GM12878 (cell line): ENCODE data around the gene FGFR1OP2. TPM values are rescaled to one million over a fixed set of nuclear protein-coding genes. Genes with fewer than 3 reads are reported as not detected.

Source experiments
- ATAC-seq: fragments of 200-7000 bp; cut with Tn5 transposase; 3 replicates; pipeline ENCODE4 v1.9.1; 2020; ENCODE audit warnings: mild to moderate bottlenecking, moderate library complexity
- BruUV-seq: library from RNA; stranded (reverse); fragments of 400-500 nt; replicated peaks from 2 replicates; lab custom pipeline; 2021; lab: Mats Ljungman, UMichigan
- CTCF ChIA-PET: fragments of 300-600 bp; sonication (Branson Sonifier 250); formaldehyde crosslinking; extraction: SDS; loops from one replicate; lab custom pipeline; 2021; ENCODE audit warnings: inconsistent platforms; lab: Yijun Ruan, JAX
- POLR2A ChIA-PET: fragments of 350-600 bp; formaldehyde crosslinking; extraction: SDS; loops from one replicate; lab custom pipeline; 2021; ENCODE audit warnings: inconsistent platforms; lab: Charles Lee
- RAD21 ChIA-PET: fragments of 300-600 bp; sonication (Branson Sonifier 250); formaldehyde crosslinking; loops from one replicate; lab custom pipeline; 2023; ENCODE audit warnings: antibody characterized with exemption; ENCODE audit not compliant: unreplicated experiment; lab: Charles Lee
- SMC1A ChIA-PET: fragments of 300-600 bp; sonication (Branson Sonifier 250); formaldehyde crosslinking; loops from one replicate; lab custom pipeline; 2023; ENCODE audit not compliant: unreplicated experiment, uncharacterized antibody; lab: Charles Lee
- DNase-seq: peaks from one replicate; pipeline ENCODE4 v3.0.0-alpha.2; 2011; ENCODE audit warnings: low read depth, low spot score
- FAIRE-seq: peaks from 3 replicates; lab custom pipeline; 2011; peaks lifted over from hg19 to GRCh38; lab: Jason Lieb, UNC
- H2AFZ ChIP-seq: 2 replicates; pipeline ENCODE4 v1.6.0; 2011; ENCODE audit warnings: low read depth, low read length, control low read depth; ENCODE audit not compliant: control insufficient read depth
- H3K27ac ChIP-seq: 2 replicates; pipeline ENCODE4 v1.5.1; 2011; ENCODE audit warnings: control low read depth; ENCODE audit not compliant: control insufficient read depth, insufficient read depth
- H3K27me3 ChIP-seq, 2 experiments: replicated peaks in 1 of 2; 2 replicates each; pipeline versions ENCODE4 v1.6.0 to v1.6.1; 2011; ENCODE audit warnings: low read length in 1 of 2; ENCODE audit not compliant: control insufficient read depth in 2 of 2, insufficient read depth in 2 of 2
- H3K36me3 ChIP-seq, 2 experiments: 2 replicates each; pipeline ENCODE4 v1.5.1; 2011; ENCODE audit warnings: low read length in 1 of 2; ENCODE audit not compliant: control insufficient read depth in 2 of 2, insufficient read depth in 2 of 2
- H3K4me1 ChIP-seq: 2 replicates; pipeline ENCODE4 v1.6.1; 2011; ENCODE audit warnings: mild to moderate bottlenecking, low read length, moderate library complexity, mixed read lengths; ENCODE audit not compliant: control insufficient read depth, insufficient read depth
- H3K4me2 ChIP-seq: 2 replicates; pipeline ENCODE4 v1.6.0; 2011; ENCODE audit warnings: control low read depth; ENCODE audit not compliant: control insufficient read depth, insufficient read depth
- H3K4me3 ChIP-seq: fragments of 200-600 bp; sonication (generic); 2 replicates; pipeline ENCODE4 v1.5.1; 2016
- H3K79me2 ChIP-seq: 2 replicates; pipeline ENCODE4 v1.6.0; 2011; ENCODE audit warnings: low read length; ENCODE audit not compliant: control insufficient read depth, insufficient read depth
- H3K9ac ChIP-seq: 2 replicates; pipeline ENCODE4 v1.8.0; 2011; ENCODE audit warnings: low read length, control low read depth, mixed read lengths; ENCODE audit not compliant: control insufficient read depth, insufficient read depth
- H3K9me3 ChIP-seq: replicated peaks from 3 replicates; pipeline ENCODE4 v1.5.1; 2011; ENCODE audit warnings: mild to moderate bottlenecking, low read length; ENCODE audit not compliant: control insufficient read depth, insufficient read depth
- H4K20me1 ChIP-seq: 2 replicates; pipeline ENCODE4 v1.6.0; 2011; ENCODE audit not compliant: control insufficient read depth, insufficient read depth
- BCL11A ChIP-seq: IDR thresholded peaks from 2 replicates; pipeline ENCODE4 v1.6.1; 2011; ENCODE audit warnings: low read depth, low read length
- EZH2 ChIP-seq: IDR thresholded peaks from 2 replicates; pipeline ENCODE4 v1.6.1; 2012; ENCODE audit warnings: low read depth, mild to moderate bottlenecking, control low read depth, inconsistent platforms, low read length, borderline replicate concordance; ENCODE audit not compliant: control insufficient read depth
- GATAD2B ChIP-seq: fragments of 450-650 bp; conservative IDR thresholded peaks from 2 replicates; pipeline ENCODE4 v1.6.1; 2017; ENCODE audit warnings: low read depth, mild to moderate bottlenecking, moderate library complexity
- IRF4 ChIP-seq: IDR thresholded peaks from 2 replicates; pipeline ENCODE4 v1.6.1; 2011; ENCODE audit warnings: low read depth, low read length
- KAT2A ChIP-seq: conservative IDR thresholded peaks from 2 replicates; pipeline ENCODE4 v1.6.1; 2011; ENCODE audit warnings: low read depth, low read length; ENCODE audit not compliant: control insufficient read depth
- NR2C2 ChIP-seq: IDR thresholded peaks from 2 replicates; pipeline ENCODE4 v1.6.1; 2011; ENCODE audit warnings: borderline replicate concordance, low read depth; ENCODE audit not compliant: control insufficient read depth, insufficient read length
- RAD21 ChIP-seq: IDR thresholded peaks from 2 replicates; pipeline ENCODE4 v1.6.1; 2011; ENCODE audit warnings: mild to moderate bottlenecking, low read depth, low read length, moderate library complexity; ENCODE audit not compliant: insufficient read depth
- WGBS: methylation state at CpG from one replicate; pipeline ENCODE4 v1.1.6; 2016; ENCODE audit warnings: low lambda C conversion rate; ENCODE audit not compliant: insufficient replicate concordance, insufficient coverage; ENCODE audit errors: missing lambda C conversion rate; 5-methylcytosine and 5-hydroxymethylcytosine counted together
- in situ Hi-C: fragments of 300-500 bp; cut with MboI; formaldehyde crosslinking; loops from 9 replicates; pipeline ENCODE4 v1.14.3; 2018; ENCODE audit warnings: mixed read lengths
- intact Hi-C: fragments of 100-400 bp; cut with micrococcal nuclease; formaldehyde crosslinking; loops from one replicate; pipeline ENCODE4 v1.14.2; 2022; ENCODE audit not compliant: unreplicated experiment
- polyA plus RNA-seq, 11 experiments: library from polyadenylated mRNA; depleted of rRNA in 4 of 11; unstranded in 6 of 11; stranded (reverse) in 5 of 11; fragments of >200 nt; fragmentation: Nextera tagmentation in 4 of 11; fragmentation: Illumina TruSeq in 1 of 11; extraction: Ambion mirVana in 4 of 11; extraction: Trizol in 1 of 11; gene quantifications; 1 replicate in 1 of 11; 2 replicates in 10 of 11; pipeline versions ENCODE4 v1.2.1 to v1.2.3, GENCODE V29; 2011 to 2016; ENCODE audit warnings: inconsistent platforms in 2 of 11, missing spikeins in 2 of 11, low read depth in 1 of 11
- total RNA-seq, 4 experiments: library from RNA; depleted of rRNA in 3 of 4; stranded (reverse); fragments of >200 nt in 3 of 4; fragmentation: Illumina TruSeq in 1 of 4; extraction: Trizol in 1 of 4; gene quantifications; 2 replicates each; pipeline versions ENCODE4 v1.2.1 to v1.2.3, GENCODE V29; 2013 to 2021
- TF ChIP-seq, protein P1 (sequence below): fragments of 450-650 bp; IDR thresholded peaks from 2 replicates; pipeline ENCODE4 v1.6.1; 2016; ENCODE audit warnings: mild to moderate bottlenecking
- TF ChIP-seq, protein P2 (sequence below): fragments of 450-650 bp; IDR thresholded peaks from 2 replicates; pipeline ENCODE4 v1.6.1; 2016; ENCODE audit warnings: mild to moderate bottlenecking
- TF ChIP-seq, protein P3 (sequence below): fragments of 150-350 bp; IDR thresholded peaks from 2 replicates; pipeline ENCODE4 v1.6.1; 2016; ENCODE audit warnings: low read depth, low read length
- TF ChIP-seq, protein P4 (sequence below): fragments of 450-650 bp; formaldehyde crosslinking; IDR thresholded peaks from 2 replicates; pipeline ENCODE4 v1.5.0; 2022; ENCODE audit warnings: mild to moderate bottlenecking, missing genetic modification characterization

The FGFR1OP2 gene
- total and polyA plus RNA-seq, 10 of the 15 experiments (the other 5 are each of a cell fraction or from before 2014, with no cell fraction given): 28.5 to 59.1 (median 38.3) TPM

DNA sequence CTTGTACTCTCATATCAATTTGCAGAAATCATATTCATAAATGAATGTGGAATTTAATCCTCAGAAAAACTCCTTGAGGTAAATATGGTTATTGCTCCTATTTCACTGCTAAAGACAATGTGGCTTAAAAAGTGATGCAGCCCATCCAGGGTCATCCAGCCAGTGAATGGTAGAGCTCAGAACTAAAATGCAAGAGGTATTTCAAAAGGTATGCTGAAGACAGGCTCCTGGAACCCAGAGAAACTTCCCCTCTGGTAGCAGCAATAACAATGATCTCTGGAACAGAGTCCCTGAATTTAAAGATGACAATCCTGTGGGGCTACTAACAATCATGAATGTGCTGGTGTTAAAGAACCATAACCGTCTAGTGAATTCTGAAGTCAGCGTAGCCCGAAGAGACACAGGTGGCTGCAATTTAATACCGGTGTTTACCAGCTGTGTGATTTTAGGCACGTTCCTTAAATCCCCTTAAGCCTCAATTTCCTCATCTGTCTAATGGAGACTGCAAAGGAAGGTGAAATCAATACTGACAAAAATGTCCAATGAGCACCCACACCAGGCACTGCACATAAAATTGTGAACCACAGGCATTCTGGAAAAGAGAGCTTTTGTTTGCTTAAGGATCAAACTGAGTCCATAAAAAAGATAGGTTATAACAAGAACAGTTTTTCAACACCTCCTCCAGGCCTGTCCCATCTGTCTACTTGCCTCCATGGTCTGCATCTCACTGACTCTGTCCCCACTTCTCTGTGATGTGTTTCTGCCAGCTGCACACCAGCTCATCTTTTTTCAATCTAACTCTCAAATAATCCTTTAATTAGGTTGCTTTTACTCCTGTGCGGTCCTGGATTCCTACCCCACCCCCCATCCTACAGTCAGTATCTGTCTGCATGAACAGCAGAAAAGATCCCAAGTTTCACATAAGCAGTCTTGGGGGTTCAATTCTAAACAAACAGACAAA is 65.4 kb downstream of the FGFR1OP2 start:
- Histone ChIP-seq H3K4me1 (no peaks in the 10 kb centered on the region), H3K4me2 (0 out of 2 replicates have a peak overlapping the region, but pooled peaks have one; percentile 1), H3K9me3 (no peaks in the 10 kb centered on the region; the same call in 2 of the 3 replicates), H3K4me3 (0 out of 2 replicates have a peak overlapping the region, but pooled peaks have one; percentile 17), H3K79me2 (peaks cover 52% of the 10 kb centered on the region), H3K27me3 (no peaks in the 10 kb centered on the region), H3K27ac (no peak overlapping the region), H3K36me3 (peaks cover 2 to 11% of the 10 kb centered on the region in 2 experiments; a peak in 2 of 4 replicates), H2AFZ (no peak overlapping the region), H4K20me1 (no peaks in the 10 kb centered on the region), H3K9ac (no peak overlapping the region)
- ATAC-seq (peak; percentile 27), DNase-seq (no peak), FAIRE-seq (peak; percentile 13)
- RAD21 ChIA-PET: interaction anchor here (0.7 to 3.6 kb wide), 5 partner anchors 7 to 303 kb away, joined by 3 to 27 read pairs (median 3); partner anchors contain the start of gene TM7SF3
- SMC1A ChIA-PET: interaction anchor here (0.9 to 4.6 kb wide), 19 partner anchors 8 to 375 kb away, joined by 3 to 26 read pairs (median 5); partner anchors contain the start of genes INTS13 and TM7SF3
- POLR2A ChIA-PET: interaction anchor here (0.5 to 2.1 kb wide), 6 partner anchors 9 to 155 kb away, joined by 3 to 5 read pairs (median 3); partner anchors contain the start of gene MED21
- no TSS peak for BruUV-seq
- in situ Hi-C loops: no loop called here
- CTCF ChIA-PET: interaction anchor here (0.7 to 3.5 kb wide), 16 partner anchors 7 to 303 kb away, joined by 3 to 14 read pairs (median 4); partner anchors contain the start of gene TM7SF3
- intact Hi-C loops: no loop called here
- 90% methylated on average over 6 of the region's 6 CpGs for WGBS
- TF ChIP-seq EZH2: no peak
- TF ChIP-seq, protein P1, sequence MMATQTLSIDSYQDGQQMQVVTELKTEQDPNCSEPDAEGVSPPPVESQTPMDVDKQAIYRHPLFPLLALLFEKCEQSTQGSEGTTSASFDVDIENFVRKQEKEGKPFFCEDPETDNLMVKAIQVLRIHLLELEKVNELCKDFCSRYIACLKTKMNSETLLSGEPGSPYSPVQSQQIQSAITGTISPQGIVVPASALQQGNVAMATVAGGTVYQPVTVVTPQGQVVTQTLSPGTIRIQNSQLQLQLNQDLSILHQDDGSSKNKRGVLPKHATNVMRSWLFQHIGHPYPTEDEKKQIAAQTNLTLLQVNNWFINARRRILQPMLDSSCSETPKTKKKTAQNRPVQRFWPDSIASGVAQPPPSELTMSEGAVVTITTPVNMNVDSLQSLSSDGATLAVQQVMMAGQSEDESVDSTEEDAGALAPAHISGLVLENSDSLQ: no peak
- no peak for TF ChIP-seq BCL11A
- TF ChIP-seq, protein P2, sequence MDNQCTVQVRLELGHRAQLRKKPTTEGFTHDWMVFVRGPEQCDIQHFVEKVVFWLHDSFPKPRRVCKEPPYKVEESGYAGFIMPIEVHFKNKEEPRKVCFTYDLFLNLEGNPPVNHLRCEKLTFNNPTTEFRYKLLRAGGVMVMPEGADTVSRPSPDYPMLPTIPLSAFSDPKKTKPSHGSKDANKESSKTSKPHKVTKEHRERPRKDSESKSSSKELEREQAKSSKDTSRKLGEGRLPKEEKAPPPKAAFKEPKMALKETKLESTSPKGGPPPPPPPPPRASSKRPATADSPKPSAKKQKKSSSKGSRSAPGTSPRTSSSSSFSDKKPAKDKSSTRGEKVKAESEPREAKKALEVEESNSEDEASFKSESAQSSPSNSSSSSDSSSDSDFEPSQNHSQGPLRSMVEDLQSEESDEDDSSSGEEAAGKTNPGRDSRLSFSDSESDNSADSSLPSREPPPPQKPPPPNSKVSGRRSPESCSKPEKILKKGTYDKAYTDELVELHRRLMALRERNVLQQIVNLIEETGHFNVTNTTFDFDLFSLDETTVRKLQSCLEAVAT: no peak
- no peak for TF ChIP-seq KAT2A
- TF ChIP-seq, protein P3, sequence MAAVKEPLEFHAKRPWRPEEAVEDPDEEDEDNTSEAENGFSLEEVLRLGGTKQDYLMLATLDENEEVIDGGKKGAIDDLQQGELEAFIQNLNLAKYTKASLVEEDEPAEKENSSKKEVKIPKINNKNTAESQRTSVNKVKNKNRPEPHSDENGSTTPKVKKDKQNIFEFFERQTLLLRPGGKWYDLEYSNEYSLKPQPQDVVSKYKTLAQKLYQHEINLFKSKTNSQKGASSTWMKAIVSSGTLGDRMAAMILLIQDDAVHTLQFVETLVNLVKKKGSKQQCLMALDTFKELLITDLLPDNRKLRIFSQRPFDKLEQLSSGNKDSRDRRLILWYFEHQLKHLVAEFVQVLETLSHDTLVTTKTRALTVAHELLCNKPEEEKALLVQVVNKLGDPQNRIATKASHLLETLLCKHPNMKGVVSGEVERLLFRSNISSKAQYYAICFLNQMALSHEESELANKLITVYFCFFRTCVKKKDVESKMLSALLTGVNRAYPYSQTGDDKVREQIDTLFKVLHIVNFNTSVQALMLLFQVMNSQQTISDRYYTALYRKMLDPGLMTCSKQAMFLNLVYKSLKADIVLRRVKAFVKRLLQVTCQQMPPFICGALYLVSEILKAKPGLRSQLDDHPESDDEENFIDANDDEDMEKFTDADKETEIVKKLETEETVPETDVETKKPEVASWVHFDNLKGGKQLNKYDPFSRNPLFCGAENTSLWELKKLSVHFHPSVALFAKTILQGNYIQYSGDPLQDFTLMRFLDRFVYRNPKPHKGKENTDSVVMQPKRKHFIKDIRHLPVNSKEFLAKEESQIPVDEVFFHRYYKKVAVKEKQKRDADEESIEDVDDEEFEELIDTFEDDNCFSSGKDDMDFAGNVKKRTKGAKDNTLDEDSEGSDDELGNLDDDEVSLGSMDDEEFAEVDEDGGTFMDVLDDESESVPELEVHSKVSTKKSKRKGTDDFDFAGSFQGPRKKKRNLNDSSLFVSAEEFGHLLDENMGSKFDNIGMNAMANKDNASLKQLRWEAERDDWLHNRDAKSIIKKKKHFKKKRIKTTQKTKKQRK: no peak
- TF ChIP-seq NR2C2: no peak
- no peak for TF ChIP-seq GATAD2B
- TF ChIP-seq IRF4: no peak
- TF ChIP-seq RAD21: no peak
- TF ChIP-seq, protein P4, sequence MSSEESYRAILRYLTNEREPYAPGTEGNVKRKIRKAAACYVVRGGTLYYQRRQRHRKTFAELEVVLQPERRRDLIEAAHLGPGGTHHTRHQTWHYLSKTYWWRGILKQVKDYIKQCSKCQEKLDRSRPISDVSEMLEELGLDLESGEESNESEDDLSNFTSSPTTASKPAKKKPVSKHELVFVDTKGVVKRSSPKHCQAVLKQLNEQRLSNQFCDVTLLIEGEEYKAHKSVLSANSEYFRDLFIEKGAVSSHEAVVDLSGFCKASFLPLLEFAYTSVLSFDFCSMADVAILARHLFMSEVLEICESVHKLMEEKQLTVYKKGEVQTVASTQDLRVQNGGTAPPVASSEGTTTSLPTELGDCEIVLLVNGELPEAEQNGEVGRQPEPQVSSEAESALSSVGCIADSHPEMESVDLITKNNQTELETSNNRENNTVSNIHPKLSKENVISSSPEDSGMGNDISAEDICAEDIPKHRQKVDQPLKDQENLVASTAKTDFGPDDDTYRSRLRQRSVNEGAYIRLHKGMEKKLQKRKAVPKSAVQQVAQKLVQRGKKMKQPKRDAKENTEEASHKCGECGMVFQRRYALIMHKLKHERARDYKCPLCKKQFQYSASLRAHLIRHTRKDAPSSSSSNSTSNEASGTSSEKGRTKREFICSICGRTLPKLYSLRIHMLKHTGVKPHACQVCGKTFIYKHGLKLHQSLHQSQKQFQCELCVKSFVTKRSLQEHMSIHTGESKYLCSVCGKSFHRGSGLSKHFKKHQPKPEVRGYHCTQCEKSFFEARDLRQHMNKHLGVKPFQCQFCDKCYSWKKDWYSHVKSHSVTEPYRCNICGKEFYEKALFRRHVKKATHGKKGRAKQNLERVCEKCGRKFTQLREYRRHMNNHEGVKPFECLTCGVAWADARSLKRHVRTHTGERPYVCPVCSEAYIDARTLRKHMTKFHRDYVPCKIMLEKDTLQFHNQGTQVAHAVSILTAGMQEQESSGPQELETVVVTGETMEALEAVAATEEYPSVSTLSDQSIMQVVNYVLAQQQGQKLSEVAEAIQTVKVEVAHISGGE (CRISPR knock-in tag): no peak
